Measurements from ENCODE around the gene ADPGK. TPM values are rescaled to one million over a fixed set of nuclear protein-coding genes. Genes with fewer than 3 reads are reported as not detected.
A peak's percentile ranks its signal among the peaks of the same experiment; 100 is the strongest.
"Not testable (repeated sequence)": the region's sequence is repeated elsewhere in the genome, so short reads cannot be mapped to it uniquely, and the experiment has no call there.

Gene ADPGK
- total RNA-seq, 2 donors from 2014 or later = 29.8 to 36.4 TPM

DNA sequence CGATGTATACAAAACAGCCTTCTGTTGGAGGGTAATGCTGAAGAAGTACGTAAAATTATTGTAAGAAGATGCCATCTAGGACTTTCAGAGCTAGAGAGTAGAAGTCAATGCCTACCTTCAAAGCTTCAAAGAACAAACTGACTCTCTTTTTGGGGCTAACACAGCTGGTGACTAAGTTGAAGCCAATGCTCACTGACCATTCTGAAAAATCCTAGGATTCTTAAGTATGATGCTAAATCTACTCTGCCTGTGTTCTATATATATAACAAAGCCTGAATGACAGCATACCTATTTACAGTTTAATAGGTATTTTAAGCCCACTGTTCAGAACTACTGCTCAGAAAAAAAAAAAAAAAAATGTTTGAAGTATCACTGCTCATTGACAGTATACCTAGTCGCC, 18.9 kb downstream of the ADPGK start:
- intact Hi-C loops (cut with DNase I) = no loop called here
- DNase-seq (ENCODE audit: low spot score) = no peak

DNA sequence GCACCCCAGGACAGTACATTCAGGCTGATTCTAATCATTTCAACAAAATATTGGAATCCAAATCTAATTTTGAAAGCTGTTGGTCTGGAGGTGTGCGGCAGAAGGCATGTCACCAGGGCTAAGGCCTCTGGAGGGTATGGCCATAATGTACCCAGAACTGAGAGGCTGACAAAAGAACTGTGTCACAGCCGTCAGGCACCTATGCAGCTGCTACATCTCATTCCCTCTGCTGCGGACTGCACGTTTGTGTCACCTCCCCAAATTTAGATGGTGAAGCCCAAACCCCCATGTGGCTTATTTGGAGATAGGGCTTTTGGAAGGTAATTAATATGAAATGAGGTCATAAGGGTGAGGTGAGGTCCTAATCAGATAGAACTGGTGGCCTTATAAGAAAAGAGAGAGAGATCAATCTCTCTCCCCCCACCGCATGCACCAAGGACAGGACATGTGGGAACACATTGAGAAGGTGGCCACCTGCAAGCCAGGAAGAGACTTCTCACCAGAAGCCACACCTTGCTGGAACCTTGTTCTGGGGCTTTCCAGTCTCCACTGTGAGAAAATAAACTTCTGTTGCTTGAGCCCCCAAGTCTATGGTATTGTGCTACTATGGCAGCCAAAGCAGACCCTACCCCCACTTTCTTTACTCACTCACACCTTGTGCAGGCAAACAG, 22.8 kb downstream of the ADPGK start:
- intact Hi-C loops (cut with DNase I) = no loop called here
- DNase-seq (ENCODE audit: low spot score) = no peak

DNA sequence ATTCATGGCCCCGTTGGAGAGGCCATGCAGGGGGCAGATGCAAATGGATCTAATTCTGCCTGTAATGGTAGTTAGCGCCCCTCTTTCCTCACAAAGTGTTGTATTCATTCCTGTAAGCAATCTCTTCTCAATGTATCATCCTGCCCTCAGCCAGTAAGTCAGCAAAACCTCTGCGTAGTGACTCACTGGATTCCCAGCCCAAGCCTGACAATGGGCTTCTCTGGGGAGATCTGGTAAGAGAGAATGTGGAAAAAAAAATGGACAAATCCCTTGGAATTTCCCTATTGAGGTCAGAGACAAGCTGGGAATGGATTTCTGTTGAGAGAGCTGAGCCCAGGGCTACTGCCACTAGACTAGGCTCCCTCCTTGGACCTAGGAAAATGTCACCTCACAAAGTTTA, 25.4 kb downstream of the ADPGK start:
- intact Hi-C loops (cut with DNase I) = no loop called here
- DNase-seq (ENCODE audit: low spot score) = no peak

DNA sequence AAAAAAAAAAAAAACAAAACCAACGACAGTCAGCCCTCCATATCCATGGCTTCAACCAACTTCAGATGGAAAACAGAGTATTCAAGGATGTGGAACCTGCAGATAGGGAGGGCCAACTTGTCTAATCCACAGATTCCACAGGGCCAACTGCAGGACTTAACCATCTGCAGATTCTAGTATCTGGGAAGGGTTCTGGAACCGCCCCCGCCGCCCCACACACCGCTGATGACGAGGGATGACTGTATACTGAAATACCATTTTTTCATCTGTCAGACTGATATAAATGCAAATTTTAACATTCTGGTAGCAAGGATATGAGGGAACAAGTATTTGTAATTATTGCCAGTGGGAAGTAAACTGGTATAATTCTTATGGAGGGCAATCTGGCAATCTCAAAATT, 29.5 kb downstream of the ADPGK start:
- intact Hi-C loops (cut with DNase I) = no loop called here
- no peak for DNase-seq (ENCODE audit: low spot score)

DNA sequence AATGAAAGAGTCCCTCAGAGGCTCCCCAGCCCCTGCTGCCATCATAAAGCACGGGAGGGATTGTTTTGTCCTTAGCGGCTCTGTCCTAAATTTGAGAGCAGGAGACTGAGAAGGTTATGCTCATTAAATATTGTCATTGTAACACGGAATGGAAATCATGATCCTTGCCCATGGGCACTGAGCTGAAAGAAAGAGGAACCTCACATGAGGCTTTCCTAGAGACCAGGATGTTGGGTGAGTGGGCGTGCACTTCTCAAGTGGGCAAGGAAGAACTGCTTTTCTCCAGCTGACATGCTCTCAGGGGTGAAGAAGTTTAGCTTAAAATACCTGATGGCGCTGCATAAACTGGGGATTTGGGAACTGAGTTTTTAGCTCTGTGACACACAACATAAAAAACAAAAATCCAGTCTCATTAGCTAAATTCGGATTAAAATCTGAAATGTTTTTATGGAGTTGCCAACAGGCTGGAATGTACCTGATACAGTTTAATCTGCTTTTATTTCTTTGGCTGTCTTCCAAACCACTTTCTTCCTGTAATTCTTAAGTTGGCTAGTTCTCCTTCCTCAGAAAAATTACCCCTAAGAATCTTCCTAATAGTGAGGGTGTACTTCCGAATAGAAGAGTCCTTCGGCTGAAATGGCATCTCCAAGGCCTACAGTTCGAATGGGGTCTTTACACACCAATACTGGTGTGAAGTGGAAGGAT, 31.7 kb downstream of the ADPGK start:
- intact Hi-C loops (cut with DNase I) = no loop called here
- no peak for DNase-seq (ENCODE audit: low spot score)

DNA sequence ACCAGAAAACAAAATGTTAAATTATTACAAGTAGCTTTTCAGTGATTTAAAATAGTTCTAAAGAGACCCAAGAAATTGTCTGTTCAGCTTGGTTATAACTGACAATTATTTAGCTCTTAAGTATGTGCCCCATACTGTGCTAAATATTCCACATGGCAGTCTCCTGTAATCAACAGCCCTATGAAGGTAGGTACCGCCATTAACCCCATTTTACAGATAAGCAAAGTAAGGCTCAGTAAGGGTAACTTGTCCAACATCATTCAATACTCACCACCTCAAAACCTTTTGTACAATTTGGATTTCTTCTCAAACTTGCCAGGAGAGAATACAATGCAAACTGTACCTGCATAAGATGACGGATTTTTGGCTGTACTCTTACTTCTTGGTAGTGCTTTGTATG, 33.9 kb downstream of the ADPGK start:
- intact Hi-C loops (cut with DNase I) = no loop called here
- no peak for DNase-seq (ENCODE audit: low spot score)

DNA sequence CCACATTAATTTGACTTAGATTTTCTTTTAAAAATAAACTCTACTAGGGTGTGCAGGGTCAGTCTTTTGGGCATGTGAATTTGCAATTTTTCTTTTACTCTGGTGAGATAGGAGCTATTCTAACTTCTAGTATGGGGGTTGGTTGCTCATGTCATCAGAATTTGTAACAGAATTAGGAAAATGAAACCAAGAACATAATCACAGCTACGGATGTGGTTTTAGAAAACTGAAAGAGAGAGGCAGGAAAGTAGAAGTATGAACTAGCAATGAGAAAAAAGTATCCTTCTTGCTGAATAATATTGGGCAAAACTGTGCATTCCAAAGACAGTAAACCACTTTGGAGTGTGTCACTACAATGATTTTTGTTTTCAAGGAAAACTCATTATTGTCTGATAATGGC, 43.3 kb downstream of the ADPGK start:
- intact Hi-C loops (cut with DNase I) = no loop called here

DNA sequence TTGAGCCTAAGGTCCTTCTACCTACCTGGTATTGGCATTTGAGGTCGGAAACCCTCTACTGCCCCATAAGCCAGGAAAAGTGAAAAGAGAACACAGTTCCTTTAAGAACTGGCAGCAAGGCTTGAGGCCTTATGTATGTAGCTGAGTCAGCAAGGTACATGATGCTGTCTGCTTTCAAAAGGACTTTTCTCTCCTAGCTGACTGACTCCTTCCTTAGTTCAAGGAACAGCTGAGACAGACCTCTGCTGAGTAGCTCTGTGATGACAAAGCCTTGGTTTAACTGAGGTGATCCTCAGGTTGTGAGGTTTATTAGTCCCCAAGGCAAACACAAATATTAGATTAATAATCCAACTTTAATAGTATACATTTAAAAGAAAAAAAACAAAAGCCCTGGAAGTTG, 45.8 kb downstream of the ADPGK start:
- DNase-seq (ENCODE audit: low spot score) = no peak
- intact Hi-C loops (cut with DNase I) = no loop called here

More for the DNA sequence above, 43.3 kb downstream of the ADPGK start:
- no peak for DNase-seq (ENCODE audit: low spot score)

DNA sequence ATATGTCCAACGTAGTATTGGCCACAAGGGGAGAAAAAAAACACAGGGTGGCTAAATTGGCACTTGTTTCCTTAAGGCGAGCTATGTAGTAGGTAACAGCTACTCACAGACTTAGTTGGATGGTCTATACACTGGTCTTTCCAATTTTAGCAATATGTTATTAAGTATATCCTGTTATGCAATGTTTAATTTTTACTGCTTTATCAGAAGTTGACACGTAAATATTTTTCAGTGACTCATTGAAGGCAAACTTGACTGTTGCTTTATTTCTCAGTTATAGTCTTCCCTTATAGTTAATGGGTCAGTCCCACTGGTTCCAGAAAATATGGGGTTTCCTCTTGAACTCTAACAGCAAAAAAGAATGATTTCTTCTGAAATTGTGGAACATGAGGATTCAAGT, 46.5 kb downstream of the ADPGK start:
- intact Hi-C loops (cut with DNase I) = no loop called here
- no peak for DNase-seq (ENCODE audit: low spot score)

DNA sequence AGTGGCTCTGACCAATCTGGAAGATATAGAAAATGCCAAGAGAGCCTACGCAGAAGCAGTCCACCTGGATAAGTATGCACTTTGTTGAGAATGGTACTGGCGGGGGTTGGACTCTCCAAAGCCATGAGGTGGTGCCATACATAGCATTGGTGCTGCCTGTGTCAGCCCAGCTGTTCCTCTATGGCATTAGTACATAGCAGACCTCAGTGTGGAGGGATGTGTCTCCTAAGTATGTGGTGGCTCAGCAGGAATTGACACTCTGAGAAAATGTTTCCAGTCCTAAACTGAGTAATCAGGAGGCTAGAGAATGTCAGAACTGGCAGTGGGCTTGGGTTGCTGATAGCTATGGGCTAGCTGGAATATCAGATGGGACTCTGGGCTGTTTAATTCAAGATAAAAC, 48.4 kb downstream of the ADPGK start:
- intact Hi-C loops (cut with DNase I) = no loop called here
- DNase-seq (ENCODE audit: low spot score) = no peak

DNA sequence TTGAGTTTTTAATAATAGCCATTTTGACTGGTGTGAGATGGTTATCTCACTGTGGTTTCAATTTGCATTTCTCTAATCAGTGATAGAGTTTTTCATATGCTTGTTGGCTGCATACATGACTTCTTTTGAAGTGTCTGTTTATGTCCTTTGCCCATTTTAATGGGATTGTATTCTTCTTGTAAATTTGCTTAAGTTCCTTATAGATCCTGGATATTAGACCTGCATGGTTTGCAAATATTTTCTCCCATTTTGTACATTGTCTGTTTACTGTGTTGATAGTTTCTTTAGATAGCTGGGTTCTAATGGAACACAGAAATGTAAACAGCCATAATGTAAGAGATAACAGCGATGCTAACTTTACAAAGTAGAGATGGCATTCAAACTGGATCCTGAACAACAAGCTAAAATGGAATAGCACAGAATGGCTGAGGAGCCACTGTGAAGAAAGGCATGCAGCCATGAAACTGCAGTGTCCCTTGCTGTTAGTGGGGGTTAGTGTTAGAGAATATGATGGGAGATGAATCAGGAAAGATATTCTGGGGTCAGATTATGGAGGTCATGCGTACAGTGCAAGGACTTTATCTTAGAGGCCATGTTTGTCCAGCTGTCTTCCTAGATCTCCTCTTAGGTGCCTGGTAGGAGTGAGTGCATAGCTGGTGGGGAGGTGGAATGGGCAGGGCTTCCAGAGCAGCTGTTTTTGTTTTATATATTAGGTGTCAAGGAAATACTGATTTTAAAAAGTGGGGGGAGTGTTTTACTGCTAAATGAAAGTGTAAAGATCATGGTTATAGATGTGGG, 49.4 kb downstream of the ADPGK start:
- DNase-seq (ENCODE audit: low spot score) = no peak
- intact Hi-C loops (cut with DNase I) = no loop called here

DNA sequence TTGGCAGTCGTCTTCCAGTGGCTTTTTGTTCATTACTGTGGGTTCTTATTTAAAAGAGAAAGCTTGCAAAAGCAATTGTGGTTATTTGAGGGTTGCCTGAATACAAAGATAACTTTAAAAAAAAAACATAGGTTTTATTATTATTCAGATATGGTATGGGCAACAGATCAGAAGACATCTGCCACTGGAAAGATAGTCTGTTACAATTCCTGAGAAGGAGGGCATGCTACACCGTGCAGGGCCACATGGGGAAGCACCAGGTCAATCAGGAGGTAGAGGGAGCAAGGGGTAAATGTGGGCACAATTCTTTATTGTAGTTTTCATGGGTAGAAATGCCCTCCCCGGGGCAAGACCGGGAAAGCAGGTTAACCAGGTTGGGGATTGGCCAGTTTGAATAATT, 51.0 kb downstream of the ADPGK start:
- intact Hi-C loops (cut with DNase I) = no loop called here
- DNase-seq (ENCODE audit: low spot score) = no peak

DNA sequence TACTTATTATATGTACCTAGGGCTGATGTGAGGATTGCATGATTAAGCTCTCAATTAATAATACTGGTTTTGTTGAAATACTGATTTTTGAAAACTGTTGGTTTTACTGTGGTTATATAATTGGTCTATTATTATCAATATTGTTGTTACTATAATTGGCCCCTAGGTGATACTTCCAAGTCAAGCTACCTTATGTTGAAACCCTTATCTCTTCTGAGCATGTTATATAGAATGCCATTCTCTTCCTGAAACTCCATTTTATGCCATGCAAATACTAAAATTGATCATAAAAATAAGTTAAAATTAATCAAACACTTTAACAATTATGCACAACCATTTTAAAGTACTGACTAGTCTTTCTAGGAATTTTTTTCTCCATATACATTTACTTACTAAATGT, 51.5 kb downstream of the ADPGK start:
- intact Hi-C loops (cut with DNase I) = no loop called here
- no peak for DNase-seq (ENCODE audit: low spot score)

DNA sequence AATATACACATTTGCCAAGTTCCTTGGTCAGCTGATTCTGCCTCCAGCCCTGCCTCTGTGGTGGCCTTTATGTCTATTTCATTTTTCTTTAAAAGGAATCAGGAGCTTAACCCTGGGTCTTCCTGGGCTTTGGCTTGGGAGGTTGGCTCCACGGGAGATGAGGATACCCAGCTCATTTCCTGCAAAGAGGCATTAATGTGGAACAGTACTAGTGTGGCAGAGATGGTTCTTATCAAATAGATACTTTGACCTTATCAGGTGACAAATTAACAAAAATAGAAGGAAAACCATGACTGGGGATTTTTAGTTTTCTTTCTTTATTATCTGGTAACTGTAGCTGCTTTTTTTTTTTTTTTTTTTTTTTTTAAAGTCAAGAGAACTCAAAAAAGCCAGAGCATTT, 54.7 kb downstream of the ADPGK start:
- intact Hi-C loops (cut with DNase I) = no loop called here

DNA sequence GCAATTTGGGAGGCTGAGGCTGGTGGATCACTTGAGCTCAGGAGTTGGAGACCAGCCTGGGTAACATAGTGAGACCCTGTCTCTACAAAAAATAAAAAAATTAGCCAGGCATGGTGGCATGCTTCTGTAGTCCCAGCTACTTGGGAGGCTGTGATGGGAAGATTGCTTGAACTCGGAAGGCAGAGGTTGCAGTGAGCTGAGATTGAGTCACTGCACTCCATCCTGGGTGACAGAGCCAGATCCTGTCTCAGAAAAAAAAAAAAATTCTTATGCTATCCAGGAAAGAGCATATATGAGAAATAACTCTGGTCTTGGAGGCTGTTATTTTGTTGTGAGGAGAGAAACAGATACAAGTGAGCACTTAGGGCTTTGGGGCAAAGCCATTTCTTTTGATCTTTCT, 55.3 kb downstream of the ADPGK start:
- intact Hi-C loops (cut with DNase I); DNase-seq (ENCODE audit: low spot score): not testable (repeated sequence)

More for the DNA sequence above, 54.7 kb downstream of the ADPGK start:
- no peak for DNase-seq (ENCODE audit: low spot score)

DNA sequence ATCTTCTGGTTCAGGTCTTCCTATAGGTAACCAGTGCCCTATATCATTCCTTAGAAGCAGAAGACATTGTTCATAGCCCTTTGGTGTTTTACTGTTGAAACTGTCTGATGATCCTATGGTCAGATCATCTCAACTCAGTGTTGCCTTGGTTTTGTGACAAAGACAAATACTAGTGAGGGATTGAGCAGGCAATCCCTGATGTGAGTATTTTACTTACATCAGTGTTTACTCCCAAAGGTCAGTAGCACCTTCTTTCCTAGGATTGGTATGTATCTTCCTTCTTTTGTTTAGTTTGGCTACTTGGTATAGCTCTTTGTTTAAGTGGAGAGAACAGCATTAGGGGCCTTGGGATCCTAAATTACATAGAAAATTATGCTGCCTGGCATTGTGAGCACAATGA, 56.4 kb downstream of the ADPGK start:
- intact Hi-C loops (cut with DNase I) = no loop called here
- DNase-seq (ENCODE audit: low spot score) = no peak

DNA sequence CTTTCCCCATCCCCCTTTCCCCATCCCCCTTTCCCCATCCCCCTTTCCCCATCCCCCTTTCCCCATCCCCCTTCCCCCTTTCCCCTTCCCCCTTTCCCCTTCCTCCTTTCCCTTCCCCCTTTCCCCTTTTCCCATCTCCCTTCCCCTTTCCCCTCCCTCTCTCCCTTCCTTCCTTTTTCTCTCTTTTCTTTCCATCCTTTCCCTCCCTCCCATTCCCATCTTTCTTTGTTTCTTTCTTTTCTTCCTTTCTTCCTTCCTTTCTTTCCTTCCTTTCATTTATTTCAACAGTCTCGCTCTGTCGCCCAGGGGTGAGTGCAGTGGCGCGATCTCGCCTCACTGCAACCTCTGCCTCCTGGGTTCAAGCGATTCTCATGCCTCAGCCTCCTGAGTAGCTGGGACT, 57.7 kb downstream of the ADPGK start:
- DNase-seq (ENCODE audit: low spot score); intact Hi-C loops (cut with DNase I): not testable (repeated sequence)

DNA sequence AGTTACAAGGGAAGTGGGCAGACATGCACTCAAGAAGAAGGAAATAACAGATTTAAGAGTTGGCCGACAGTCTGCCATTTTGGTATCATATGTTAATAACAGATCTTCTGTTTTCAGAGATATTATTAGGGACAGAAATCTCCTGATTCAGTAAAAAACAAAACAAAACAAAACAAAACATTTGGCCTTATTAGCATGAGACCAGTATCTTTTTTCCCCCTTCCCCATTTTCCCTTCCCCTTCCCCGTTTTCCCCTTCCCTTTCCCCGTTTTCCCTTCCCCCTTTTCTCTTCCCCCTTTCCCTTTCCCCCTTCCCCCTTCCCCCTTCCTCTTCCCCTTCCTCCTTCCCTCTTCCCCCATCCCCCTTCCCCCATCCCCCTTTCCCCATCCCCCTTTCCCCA, 58.1 kb downstream of the ADPGK start:
- intact Hi-C loops (cut with DNase I) = no loop called here
- no peak for DNase-seq (ENCODE audit: low spot score)

DNA sequence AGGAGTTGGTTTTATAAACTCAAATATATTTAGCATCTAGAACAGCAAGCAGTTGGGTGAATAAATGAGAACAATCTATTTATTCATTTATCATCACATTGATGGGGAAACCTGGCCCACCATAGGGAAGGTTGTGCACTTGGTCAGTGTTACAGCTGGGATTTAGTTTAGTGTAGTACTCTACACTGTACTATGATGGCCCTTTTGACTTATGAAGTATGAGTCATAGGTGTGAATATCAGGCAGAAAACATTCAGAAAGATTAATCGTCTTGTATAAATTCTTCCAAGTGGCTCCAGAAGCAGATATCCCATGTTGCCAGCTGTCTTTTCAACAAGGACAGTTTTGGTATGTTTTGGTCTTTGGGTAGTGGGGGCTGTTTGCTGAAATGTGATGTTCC, 59.5 kb downstream of the ADPGK start:
- intact Hi-C loops (cut with DNase I) = no loop called here
- DNase-seq (ENCODE audit: low spot score) = no peak

DNA sequence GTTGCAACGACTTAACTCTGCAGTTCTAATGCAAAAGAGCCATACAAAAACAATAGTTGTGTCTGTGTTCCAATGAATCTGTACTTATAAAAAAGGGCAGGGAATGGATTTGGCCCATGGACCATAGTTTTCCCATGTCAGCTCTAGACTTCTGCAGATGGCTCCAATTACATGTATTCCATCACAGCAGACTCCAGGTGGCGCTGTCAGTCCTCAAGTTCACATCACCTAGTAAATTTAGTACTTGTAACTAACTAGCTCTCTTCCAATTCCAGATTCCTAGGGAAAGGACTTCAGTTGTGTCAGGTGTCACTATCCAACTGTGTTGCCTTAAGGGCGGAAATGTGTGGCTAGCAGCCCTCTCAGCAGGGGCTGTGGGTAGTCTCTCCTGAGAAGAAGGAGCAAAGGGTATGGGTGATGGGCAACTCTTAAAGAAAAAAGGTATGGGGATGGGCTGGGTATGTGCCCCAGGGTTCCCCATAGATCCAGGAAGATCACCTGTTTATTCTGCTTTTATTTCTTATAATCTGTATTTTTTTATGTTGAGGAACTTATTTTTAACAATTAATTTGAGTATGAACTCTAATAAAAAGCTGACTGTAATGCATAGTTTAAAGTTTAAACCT, 61.4 kb downstream of the ADPGK start:
- intact Hi-C loops (cut with DNase I) = no loop called here
- peak; percentile 84 for DNase-seq (ENCODE audit: low spot score)

Measured in posterior vena cava (tissue), 2 donors.